ENCODE results near the gene RAD51B. TPM values are rescaled to one million over a fixed set of nuclear protein-coding genes. Genes with fewer than 3 reads are reported as not detected.
"Not testable (repeated sequence)": the region's sequence is repeated elsewhere in the genome, so short reads cannot be mapped to it uniquely, and the experiment has no call there.

The RAD51B gene
- total RNA-seq, 1 experiment from 2014 or later, result 23.3 TPM

- H3K27ac ChIP-seq (ENCODE audit: low read depth, low read length, poor library complexity, severe bottlenecking), result no peak overlapping the region
- DNase-seq (ENCODE audit: low spot score), result no peak
- intact Hi-C loops (cut with micrococcal nuclease; ENCODE audit: unreplicated experiment), result no loop called here
- peaks cover 3% of the 10 kb centered on the region for H3K4me1 ChIP-seq (ENCODE audit: insufficient read depth, low read length, poor library complexity, severe bottlenecking)
- no peaks in the 10 kb centered on the region for H3K36me3 ChIP-seq (ENCODE audit: insufficient read depth, low read length, poor library complexity, severe bottlenecking)
- CTCF ChIA-PET, result no interaction called here
- no peak overlapping the region for H3K4me3 ChIP-seq (ENCODE audit: low read depth, low read length, poor library complexity, severe bottlenecking)
- H3K9me3 ChIP-seq (ENCODE audit: low read depth, low read length, poor library complexity, severe bottlenecking), result no peaks in the 10 kb centered on the region
- no peak for TF ChIP-seq CTCF (conservative IDR thresholded peaks at IDR 0.05; ENCODE audit: low read depth, low read length)
- BruUV-seq (replicated peaks), result no TSS peak
- POLR2A ChIA-PET (ENCODE audit: low non-redundant PET), result no interaction called here
- H3K27me3 ChIP-seq (replicated peaks; ENCODE audit: insufficient read depth, low read depth, low read length, poor library complexity), result no peaks in the 10 kb centered on the region
Observed at GRCh38 chr14:68300608-68301007, 481.0 kb downstream of the RAD51B start.

- no peak overlapping the region for H3K4me3 ChIP-seq (ENCODE audit: low read depth, low read length, poor library complexity, severe bottlenecking)
- ChIA-PET POLR2A (ENCODE audit: low non-redundant PET) (no interaction called here), CTCF (no interaction called here)
- H3K4me1 ChIP-seq (ENCODE audit: insufficient read depth, low read length, poor library complexity, severe bottlenecking), result peaks cover 3% of the 10 kb centered on the region
- no peaks in the 10 kb centered on the region for H3K36me3 ChIP-seq (ENCODE audit: insufficient read depth, low read length, poor library complexity, severe bottlenecking)
- no peaks in the 10 kb centered on the region for H3K27me3 ChIP-seq (replicated peaks; ENCODE audit: insufficient read depth, low read depth, low read length, poor library complexity)
- intact Hi-C loops (cut with micrococcal nuclease; ENCODE audit: unreplicated experiment), result no loop called here
- H3K9me3 ChIP-seq (ENCODE audit: low read depth, low read length, poor library complexity, severe bottlenecking), result no peaks in the 10 kb centered on the region
- H3K27ac ChIP-seq (ENCODE audit: low read depth, low read length, poor library complexity, severe bottlenecking), result no peak overlapping the region
- DNase-seq (ENCODE audit: low spot score), result no peak
- TF ChIP-seq CTCF (conservative IDR thresholded peaks at IDR 0.05; ENCODE audit: low read depth, low read length), result no peak
- BruUV-seq (replicated peaks), result no TSS peak
Observed at GRCh38 chr14:68301219-68301618, 481.6 kb downstream of the RAD51B start.

DNA sequence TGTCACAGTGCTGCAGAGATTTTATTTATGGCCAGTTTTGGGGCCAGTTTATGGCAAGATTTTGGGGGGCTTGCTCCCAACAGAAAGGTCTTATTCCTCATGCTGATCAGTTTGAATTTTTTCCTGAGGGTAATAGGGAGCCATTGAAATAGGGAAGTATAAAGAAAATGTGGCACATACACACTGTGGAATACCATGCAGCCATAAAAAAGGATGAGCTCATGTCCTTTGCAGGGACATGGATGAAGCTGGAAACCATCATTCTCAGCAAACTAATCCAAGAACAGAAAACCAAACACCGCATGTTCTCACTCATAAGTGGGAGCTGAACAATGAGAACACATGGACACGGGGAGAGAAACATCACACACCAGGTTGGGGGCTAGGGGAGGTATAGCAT lies 483.4 kb downstream of the RAD51B start:
- BruUV-seq (replicated peaks); H3K36me3 ChIP-seq (ENCODE audit: insufficient read depth, low read length, poor library complexity, severe bottlenecking); H3K4me3 ChIP-seq (ENCODE audit: low read depth, low read length, poor library complexity, severe bottlenecking); CTCF ChIA-PET; intact Hi-C loops (cut with micrococcal nuclease; ENCODE audit: unreplicated experiment); H3K9me3 ChIP-seq (ENCODE audit: low read depth, low read length, poor library complexity, severe bottlenecking); H3K27ac ChIP-seq (ENCODE audit: low read depth, low read length, poor library complexity, severe bottlenecking); POLR2A ChIA-PET (ENCODE audit: low non-redundant PET); H3K27me3 ChIP-seq (replicated peaks; ENCODE audit: insufficient read depth, low read depth, low read length, poor library complexity); DNase-seq (ENCODE audit: low spot score): not testable (repeated sequence)
- H3K4me1 ChIP-seq (ENCODE audit: insufficient read depth, low read length, poor library complexity, severe bottlenecking), result peaks cover 12% of the 10 kb centered on the region

DNA sequence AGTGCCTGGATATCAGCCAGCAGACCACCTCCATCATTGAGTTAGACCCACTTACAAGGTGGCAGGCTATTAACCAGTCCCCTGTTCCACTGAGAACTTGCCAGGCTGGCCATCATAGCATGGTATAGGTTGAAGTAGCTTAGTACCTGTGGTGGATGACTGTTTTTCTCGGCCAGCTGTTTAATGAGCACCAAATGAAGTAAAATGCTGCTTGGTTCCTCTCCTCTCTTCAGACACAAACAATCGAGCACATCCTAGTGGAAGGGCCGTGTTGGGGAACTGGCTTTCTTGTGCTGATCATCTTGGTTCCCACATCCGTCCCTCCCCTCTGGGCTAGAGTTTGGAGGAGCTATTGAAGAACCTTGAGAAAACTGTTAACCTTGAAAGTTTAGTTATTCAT lies 486.2 kb downstream of the RAD51B start:
- BruUV-seq (replicated peaks), result no TSS peak
- ChIA-PET POLR2A (ENCODE audit: low non-redundant PET) (no interaction called here), CTCF (no interaction called here)
- TF ChIP-seq CTCF (conservative IDR thresholded peaks at IDR 0.05; ENCODE audit: low read depth, low read length), result no peak
- TF ChIP-seq EZH2 (IDR thresholded peaks at IDR 0.05; ENCODE audit: borderline replicate concordance, low read depth, low read length, poor library complexity, severe bottlenecking), result no peak
- Histone ChIP-seq H3K4me1 (ENCODE audit: insufficient read depth, low read length, poor library complexity, severe bottlenecking) (peaks cover 11% of the 10 kb centered on the region), H3K27me3 (replicated peaks; ENCODE audit: insufficient read depth, low read depth, low read length, poor library complexity) (no peaks in the 10 kb centered on the region), H3K36me3 (ENCODE audit: insufficient read depth, low read length, poor library complexity, severe bottlenecking) (no peaks in the 10 kb centered on the region), H3K27ac (ENCODE audit: low read depth, low read length, poor library complexity, severe bottlenecking) (no peak overlapping the region), H3K9me3 (ENCODE audit: low read depth, low read length, poor library complexity, severe bottlenecking) (no peaks in the 10 kb centered on the region), H3K4me3 (ENCODE audit: low read depth, low read length, poor library complexity, severe bottlenecking) (no peak overlapping the region)
- no peak for DNase-seq (ENCODE audit: low spot score)
- intact Hi-C loops (cut with micrococcal nuclease; ENCODE audit: unreplicated experiment), result no loop called here

Data from A673 (cell line).